ENCODE results near the gene BBS2. TPM values are rescaled to one million over a fixed set of nuclear protein-coding genes. Genes with fewer than 3 reads are reported as not detected.

The BBS2 gene
- total and polyA plus RNA-seq, 2 of the 4 experiments (the other 2 are of a cell fraction), result 18.6 to 32.3 TPM

DNA sequence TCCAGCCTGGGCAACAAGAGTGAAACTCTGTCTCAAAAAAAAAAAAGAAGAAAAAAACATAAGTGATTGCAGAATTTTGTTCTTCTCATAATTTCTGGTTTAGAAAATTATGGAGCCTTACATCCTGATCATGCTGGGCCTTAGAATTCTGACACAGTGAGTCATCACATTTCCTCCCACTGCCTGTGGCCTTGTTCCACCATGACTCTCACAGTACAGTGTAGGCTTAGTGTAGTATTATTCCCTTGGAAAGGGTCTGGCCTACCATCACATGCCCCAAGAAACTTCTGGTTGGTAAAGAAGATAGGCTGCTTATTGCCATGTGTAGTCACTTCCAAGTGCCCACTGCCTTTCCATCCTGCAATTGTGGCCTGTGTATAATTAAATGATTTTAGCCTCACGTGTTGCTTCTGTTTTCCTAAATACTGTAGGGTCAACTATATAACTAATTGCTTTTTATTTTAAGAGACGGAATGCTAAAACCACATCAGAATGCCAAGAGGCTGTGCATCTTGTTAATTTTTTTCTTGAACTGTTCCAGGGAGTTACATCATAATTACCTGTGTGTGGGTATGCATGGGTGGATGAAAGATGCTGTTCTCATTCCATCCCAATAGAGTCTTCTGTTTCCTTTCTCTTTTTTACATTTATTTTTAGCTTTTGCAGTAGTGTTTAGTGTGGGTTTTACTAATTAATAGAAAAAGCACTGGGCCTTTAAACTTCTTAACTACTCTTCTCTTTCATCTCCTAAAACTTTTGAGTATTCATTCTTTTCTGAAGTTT, 42.5 kb downstream of the BBS2 start:
- peak overlapping the region; percentile 4 for H2AK9ac ChIP-seq (replicated peaks; ENCODE audit: low read depth, low read length, poor library complexity)
- peak overlapping the region; percentile 44; the same call in 1 of the 2 replicates for H3K23ac ChIP-seq (ENCODE audit: low read depth, low read length)
- 0 out of 2 replicates have a peak overlapping the region, but pooled peaks have one; percentile 16 for H3K56ac ChIP-seq (ENCODE audit: extremely low read depth, insufficient read depth, low read length)
- H3K4me3 ChIP-seq (ENCODE audit: insufficient read depth, low read depth, low read length), result no peak overlapping the region
- peaks cover 4 to 13% of the 10 kb centered on the region in 2 experiments; a peak in 3 of 4 replicates for H3K79me1 ChIP-seq (ENCODE audit: low read depth in 1 of 2, low read length in 2 of 2)
- in situ Hi-C loops (cut with MboI; ENCODE audit: low sequenced_read_pairs), result no loop called here
- H3K4ac ChIP-seq (ENCODE audit: low read depth, low read length), result peak overlapping the region; percentile 62
- no peak overlapping the region for H4K5ac ChIP-seq (ENCODE audit: low read depth, low read length)
- TF ChIP-seq FOS (IDR thresholded peaks at IDR 0.05; ENCODE audit: low read depth, low read length), result peak; percentile 83
- TF ChIP-seq, protein P1, sequence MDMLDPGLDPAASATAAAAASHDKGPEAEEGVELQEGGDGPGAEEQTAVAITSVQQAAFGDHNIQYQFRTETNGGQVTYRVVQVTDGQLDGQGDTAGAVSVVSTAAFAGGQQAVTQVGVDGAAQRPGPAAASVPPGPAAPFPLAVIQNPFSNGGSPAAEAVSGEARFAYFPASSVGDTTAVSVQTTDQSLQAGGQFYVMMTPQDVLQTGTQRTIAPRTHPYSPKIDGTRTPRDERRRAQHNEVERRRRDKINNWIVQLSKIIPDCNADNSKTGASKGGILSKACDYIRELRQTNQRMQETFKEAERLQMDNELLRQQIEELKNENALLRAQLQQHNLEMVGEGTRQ (IDR thresholded peaks at IDR 0.05; ENCODE audit: low read depth, low read length), result peak; percentile 52
- 0 out of 2 replicates have a peak, but pooled peaks have one; percentile 7 for TF ChIP-seq RAD21 (IDR thresholded peaks at IDR 0.05; ENCODE audit: low read length)
- no peak for TF ChIP-seq CEBPB (IDR thresholded peaks at IDR 0.05; ENCODE audit: low read depth, low read length)
- no peak for TF ChIP-seq POLR2A (IDR thresholded peaks at IDR 0.05; ENCODE audit: low read depth, low read length)
- TF ChIP-seq SMC3 (IDR thresholded peaks at IDR 0.05; ENCODE audit: low read depth, low read length), result 0 out of 2 replicates have a peak, but pooled peaks have one; percentile 7
- TF ChIP-seq NFE2L2 (IDR thresholded peaks at IDR 0.05; ENCODE audit: low read depth, low read length), result peak; percentile 76
- no peak for TF ChIP-seq RFX5 (IDR thresholded peaks at IDR 0.05; ENCODE audit: low read depth, low read length)
- TF ChIP-seq MAZ (IDR thresholded peaks at IDR 0.05; ENCODE audit: borderline replicate concordance, low read depth, low read length), result no peak
- ATAC-seq (ENCODE audit: low read depth) (peak; percentile 99), DNase-seq (peak; percentile 93)
- H3K27me3 ChIP-seq (ENCODE audit: control insufficient read depth, insufficient read depth, low read length), result no peaks in the 10 kb centered on the region
- H2AK5ac ChIP-seq (ENCODE audit: low read depth, low read length), result peak overlapping the region; percentile 65; the same call in 1 of the 2 replicates
- H2AFZ ChIP-seq (replicated peaks; ENCODE audit: low read length, poor library complexity), result no peak overlapping the region
- ChIA-PET POLR2A (ENCODE audit: unreplicated experiment) (no interaction called here), CTCF (no interaction called here)
- intact Hi-C loops (cut with micrococcal nuclease), result no loop called here
- peak overlapping the region in 1 of 2 experiments; percentile 65; a peak in 2 of 4 replicates for H4K8ac ChIP-seq (ENCODE audit: low read depth in 2 of 2, low read length in 2 of 2)
- BruUV-seq (replicated peaks), result no TSS peak
- dilution Hi-C loops (cut with HindIII; ENCODE audit: low sequenced_read_pairs, unreplicated experiment), result no loop called here
- peak overlapping the region; percentile 5; the same call in 1 of the 3 replicates for H2BK15ac ChIP-seq (ENCODE audit: low read depth, low read length)
- H3K4me2 ChIP-seq (ENCODE audit: low read depth, low read length), result no peak overlapping the region; the same call in 1 of the 2 replicates
- H3K36me3 ChIP-seq (ENCODE audit: control insufficient read depth, insufficient read depth, low read length), result peaks cover 38% of the 10 kb centered on the region
- H3K27ac ChIP-seq (ENCODE audit: insufficient read depth, low read length), result peak overlapping the region; percentile 47; the same call in 1 of the 2 replicates
- H3K9ac ChIP-seq (ENCODE audit: low read depth, low read length), result no peak overlapping the region
- H3K9me3 ChIP-seq (ENCODE audit: control insufficient read depth, insufficient read depth, low read length), result no peaks in the 10 kb centered on the region
- peaks cover 1% of the 10 kb centered on the region; the same call in 1 of the 2 replicates for H3K4me1 ChIP-seq (ENCODE audit: control insufficient read depth, insufficient read depth, low read length)
- peak overlapping the region; percentile 68 for H2BK5ac ChIP-seq (ENCODE audit: low read depth, low read length, poor library complexity, severe bottlenecking)
- H2BK120ac ChIP-seq (ENCODE audit: low read depth, low read length), result peak overlapping the region; percentile 35
- no peaks in the 10 kb centered on the region for H4K20me1 ChIP-seq (ENCODE audit: insufficient read depth, low read length)
- H4K91ac ChIP-seq (ENCODE audit: insufficient read depth, low read depth, low read length), result no peak overlapping the region
- H3K18ac ChIP-seq (ENCODE audit: low read depth, low read length), result no peak overlapping the region
- no CpG with 5 or more reads among the region's 2 CpGs for whole genome bisulfite sequencing, 2 experiments (ENCODE audit: extremely low coverage in 2 of 2, insufficient read length in 1 of 2)
- no peaks in the 10 kb centered on the region for H3K9me1 ChIP-seq (ENCODE audit: insufficient read depth, low read length)
- H2BK20ac ChIP-seq (ENCODE audit: low read depth, low read length), result no peak overlapping the region; the same call in 1 of the 2 replicates
- H3K14ac ChIP-seq (replicated peaks; ENCODE audit: low read depth, low read length), result peak overlapping the region; percentile 62; the same call in 1 of the 2 replicates
